ENCODE measurements around the gene BMPR1B.

DNA sequence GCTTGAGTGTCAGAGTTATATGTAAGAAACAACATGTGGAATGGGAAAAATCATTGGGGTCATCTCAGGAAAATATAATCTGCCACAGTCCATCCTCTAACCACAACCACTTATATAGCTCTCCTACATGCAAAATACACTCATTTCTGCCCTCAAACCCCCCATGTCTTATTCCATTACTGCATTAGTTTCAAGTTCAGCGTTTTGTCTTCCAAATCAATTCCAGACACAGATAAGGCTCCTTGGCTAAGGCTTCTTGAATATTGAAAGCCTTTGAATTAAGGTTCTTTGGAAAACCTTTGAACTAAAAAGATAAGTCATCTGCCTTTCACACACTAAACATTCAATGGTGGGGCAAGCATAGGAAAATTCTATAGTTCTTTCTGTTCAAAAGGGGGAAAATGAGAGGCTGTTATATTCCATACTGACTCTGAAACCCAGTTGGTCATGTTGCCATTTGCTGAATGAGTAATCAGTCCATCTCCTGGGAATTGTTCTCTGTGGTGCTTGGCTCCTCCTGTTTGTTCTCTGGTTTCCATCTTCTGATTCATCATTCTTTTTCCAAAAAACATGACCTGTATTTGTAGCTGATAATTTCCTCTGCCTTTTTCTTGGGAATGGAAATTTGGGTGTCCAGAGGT lies 218.7 kb downstream of the BMPR1B start:
- TF ChIP-seq, protein P1, sequence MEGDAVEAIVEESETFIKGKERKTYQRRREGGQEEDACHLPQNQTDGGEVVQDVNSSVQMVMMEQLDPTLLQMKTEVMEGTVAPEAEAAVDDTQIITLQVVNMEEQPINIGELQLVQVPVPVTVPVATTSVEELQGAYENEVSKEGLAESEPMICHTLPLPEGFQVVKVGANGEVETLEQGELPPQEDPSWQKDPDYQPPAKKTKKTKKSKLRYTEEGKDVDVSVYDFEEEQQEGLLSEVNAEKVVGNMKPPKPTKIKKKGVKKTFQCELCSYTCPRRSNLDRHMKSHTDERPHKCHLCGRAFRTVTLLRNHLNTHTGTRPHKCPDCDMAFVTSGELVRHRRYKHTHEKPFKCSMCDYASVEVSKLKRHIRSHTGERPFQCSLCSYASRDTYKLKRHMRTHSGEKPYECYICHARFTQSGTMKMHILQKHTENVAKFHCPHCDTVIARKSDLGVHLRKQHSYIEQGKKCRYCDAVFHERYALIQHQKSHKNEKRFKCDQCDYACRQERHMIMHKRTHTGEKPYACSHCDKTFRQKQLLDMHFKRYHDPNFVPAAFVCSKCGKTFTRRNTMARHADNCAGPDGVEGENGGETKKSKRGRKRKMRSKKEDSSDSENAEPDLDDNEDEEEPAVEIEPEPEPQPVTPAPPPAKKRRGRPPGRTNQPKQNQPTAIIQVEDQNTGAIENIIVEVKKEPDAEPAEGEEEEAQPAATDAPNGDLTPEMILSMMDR (IDR thresholded peaks at IDR 0.05), result no peak
- no peak for TF ChIP-seq POLR2A (IDR thresholded peaks at IDR 0.05)
- TF ChIP-seq EP300 (IDR thresholded peaks at IDR 0.05), result no peak

Measured in ovary (tissue), 3 donors.